Measurements from ENCODE around the gene RFTN1. TPM values are rescaled to one million over a fixed set of nuclear protein-coding genes. Genes with fewer than 3 reads are reported as not detected.

Gene RFTN1
- total RNA-seq, 3 donors from 2014 or later = 6.9 to 12.6 (median 9.7) TPM

GRCh38 chr3:16417945-16418739, 95.4 kb downstream of the RFTN1 start:
- H3K4me1 ChIP-seq (ENCODE audit: low read depth) = no peaks in the 10 kb centered on the region
- ATAC-seq (no peak), DNase-seq (no peak)
- intact Hi-C loops (cut with DNase I, micrococcal nuclease) = no loop called here
- no peak for TF ChIP-seq CTCF (IDR thresholded peaks at IDR 0.05)
- H3K9me3 ChIP-seq = no peaks in the 10 kb centered on the region
- H3K4me3 ChIP-seq = no peak overlapping the region
- no peaks in the 10 kb centered on the region for H3K36me3 ChIP-seq (ENCODE audit: low read depth)

- ATAC-seq = no peak
These were observed 97.5 kb downstream of the RFTN1 start for GRCh38 chr3:16415911-16416476.

GRCh38 chr3:16413321-16413720, 100.2 kb downstream of the RFTN1 start:
- Histone ChIP-seq H3K36me3 (ENCODE audit: low read depth) (no peaks in the 10 kb centered on the region), H3K9me3 (no peaks in the 10 kb centered on the region), H3K4me1 (ENCODE audit: low read depth) (no peaks in the 10 kb centered on the region), H3K4me3 (no peak overlapping the region)
- no peak for DNase-seq
- intact Hi-C loops (cut with DNase I, micrococcal nuclease) = no loop called here
- TF ChIP-seq CTCF (IDR thresholded peaks at IDR 0.05) = no peak
- no peak for ATAC-seq

More at GRCh38 chr3:16415911-16416476, 97.5 kb downstream of the RFTN1 start:
- no peak for TF ChIP-seq CTCF (IDR thresholded peaks at IDR 0.05)
- no peak for DNase-seq
- intact Hi-C loops (cut with DNase I, micrococcal nuclease) = no loop called here
- no peaks in the 10 kb centered on the region for H3K4me1 ChIP-seq (ENCODE audit: low read depth)
- H3K9me3 ChIP-seq = no peaks in the 10 kb centered on the region
- H3K4me3 ChIP-seq = no peak overlapping the region
- no peaks in the 10 kb centered on the region for H3K36me3 ChIP-seq (ENCODE audit: low read depth)

- Histone ChIP-seq H3K4me3 (no peak overlapping the region), H3K36me3 (ENCODE audit: low read depth) (no peaks in the 10 kb centered on the region), H3K9me3 (no peaks in the 10 kb centered on the region), H3K4me1 (ENCODE audit: low read depth) (no peaks in the 10 kb centered on the region)
- DNase-seq (no peak), ATAC-seq (no peak)
- TF ChIP-seq CTCF (IDR thresholded peaks at IDR 0.05) = no peak
- intact Hi-C loops (cut with DNase I, micrococcal nuclease) = no loop called here
These were observed 101.2 kb downstream of the RFTN1 start for GRCh38 chr3:16412192-16412800.

GRCh38 chr3:16411441-16411840, 102.1 kb downstream of the RFTN1 start:
- Histone ChIP-seq H3K36me3 (ENCODE audit: low read depth) (no peaks in the 10 kb centered on the region), H3K4me1 (ENCODE audit: low read depth) (no peaks in the 10 kb centered on the region), H3K4me3 (no peak overlapping the region), H3K9me3 (no peaks in the 10 kb centered on the region)
- ATAC-seq = no peak
- no peak for TF ChIP-seq CTCF (IDR thresholded peaks at IDR 0.05)
- intact Hi-C loops (cut with DNase I, micrococcal nuclease) = no loop called here
- no peak for DNase-seq

Data from mucosa of descending colon (tissue), 3 donors.